H9 (cell line): ENCODE results near the gene MBNL1. TPM values are rescaled to one million over a fixed set of nuclear protein-coding genes. Genes with fewer than 3 reads are reported as not detected.

Experiments used
- DNase-seq: peaks from one replicate; pipeline ENCODE4 v3.0.0-alpha.2; 2017
- H2AFZ ChIP-seq: one replicate; pipeline ENCODE4 v1.6.1; 2013; ENCODE audit warnings: mild to moderate bottlenecking, low read length, control low read depth, moderate library complexity
- H2AK5ac ChIP-seq: 2 replicates; pipeline ENCODE4 v1.6.1; 2013; ENCODE audit warnings: low read length, control low read depth, mixed read lengths; ENCODE audit not compliant: insufficient read length
- H2BK120ac ChIP-seq: one replicate; pipeline ENCODE4 v1.6.1; 2013; ENCODE audit warnings: low read depth, mild to moderate bottlenecking, low read length, control low read depth, inconsistent platforms; ENCODE audit not compliant: poor library complexity, severe bottlenecking
- H2BK12ac ChIP-seq: 2 replicates; pipeline ENCODE4 v1.6.1; 2013; ENCODE audit warnings: low read length, control low read depth, mixed read lengths, low read depth; ENCODE audit not compliant: insufficient read length
- H2BK15ac ChIP-seq: 2 replicates; pipeline ENCODE4 v1.6.1; 2013; ENCODE audit warnings: low read depth, low read length, control low read depth
- H2BK20ac ChIP-seq: one replicate; pipeline ENCODE4 v1.6.1; 2013; ENCODE audit warnings: low read depth, mild to moderate bottlenecking, low read length, control low read depth, inconsistent platforms; ENCODE audit not compliant: poor library complexity, severe bottlenecking
- H2BK5ac ChIP-seq: 2 replicates; pipeline ENCODE4 v1.6.1; 2013; ENCODE audit warnings: low read length, control low read depth, mixed read lengths; ENCODE audit not compliant: insufficient read length
- H3K14ac ChIP-seq: 2 replicates; pipeline ENCODE4 v1.6.1; 2013; ENCODE audit warnings: low read length, control low read depth; ENCODE audit not compliant: insufficient read depth
- H3K18ac ChIP-seq: 2 replicates; pipeline ENCODE4 v1.6.1; 2013; ENCODE audit warnings: low read depth, mild to moderate bottlenecking, mixed read lengths, low read length, control low read depth; ENCODE audit not compliant: insufficient read length
- H3K23ac ChIP-seq: 2 replicates; pipeline ENCODE4 v1.6.1; 2013; ENCODE audit warnings: low read length, control low read depth, mixed read lengths, low read depth; ENCODE audit not compliant: insufficient read length
- H3K23me2 ChIP-seq: 2 replicates; pipeline ENCODE4 v1.6.1; 2013; ENCODE audit warnings: low read depth, mild to moderate bottlenecking, mixed read lengths, low read length, control low read depth; ENCODE audit not compliant: insufficient read length, poor library complexity, severe bottlenecking
- H3K27ac ChIP-seq: 2 replicates; pipeline ENCODE4 v1.5.1; 2013; ENCODE audit warnings: low read length, control low read depth, mixed read lengths, low read depth; ENCODE audit not compliant: insufficient read length
- H3K27me3 ChIP-seq: 2 replicates; pipeline ENCODE4 v1.6.1; 2013; ENCODE audit warnings: low read length, control low read depth, inconsistent platforms; ENCODE audit not compliant: insufficient read depth
- H3K4ac ChIP-seq: 2 replicates; pipeline ENCODE4 v1.6.1; 2013; ENCODE audit warnings: low read depth, mild to moderate bottlenecking, control low read depth, inconsistent platforms, low read length, moderate library complexity
- H3K4me1 ChIP-seq: 2 replicates; pipeline ENCODE4 v1.6.1; 2013; ENCODE audit warnings: low read length, control low read depth, inconsistent platforms; ENCODE audit not compliant: insufficient read depth
- H3K4me2 ChIP-seq: 2 replicates; pipeline ENCODE4 v1.6.1; 2013; ENCODE audit warnings: low read length, control low read depth, mixed read lengths; ENCODE audit not compliant: insufficient read length, insufficient read depth
- H3K56ac ChIP-seq: 2 replicates; pipeline ENCODE4 v1.6.1; 2013; ENCODE audit warnings: low read depth, mild to moderate bottlenecking, mixed read lengths, low read length, control low read depth; ENCODE audit not compliant: insufficient read length
- H3K79me1 ChIP-seq: 2 replicates; pipeline ENCODE4 v1.6.1; 2013; ENCODE audit warnings: low read depth, mild to moderate bottlenecking, moderate library complexity, low read length, control low read depth, inconsistent platforms; ENCODE audit not compliant: insufficient read depth, poor library complexity, severe bottlenecking
- H3K79me2 ChIP-seq: 2 replicates; pipeline ENCODE4 v1.6.1; 2013; ENCODE audit warnings: low read length, control low read depth, inconsistent platforms; ENCODE audit not compliant: insufficient read depth
- H3K9ac ChIP-seq: 2 replicates; pipeline ENCODE4 v1.6.1; 2013; ENCODE audit warnings: low read length, control low read depth, mixed read lengths; ENCODE audit not compliant: insufficient read length; ENCODE audit errors: extremely low read depth
- H3K9me3 ChIP-seq: one replicate; pipeline ENCODE4 v1.6.1; 2013; ENCODE audit warnings: low read depth, low read length, inconsistent platforms; ENCODE audit not compliant: control insufficient read depth
- H3T11ph ChIP-seq: one replicate; pipeline ENCODE4 v1.6.1; 2013; ENCODE audit warnings: mild to moderate bottlenecking, low read length, control low read depth, inconsistent platforms
- H4K20me1 ChIP-seq: one replicate; pipeline ENCODE4 v1.6.1; 2013; ENCODE audit not compliant: control insufficient read depth, insufficient read length, insufficient read depth
- H4K5ac ChIP-seq: 2 replicates; pipeline ENCODE4 v1.6.1; 2013; ENCODE audit warnings: low read depth, mild to moderate bottlenecking, mixed read lengths, low read length, control low read depth; ENCODE audit not compliant: insufficient read length
- H4K8ac ChIP-seq: replicated peaks from 2 replicates; pipeline ENCODE4 v1.6.1; 2013; ENCODE audit warnings: low read length, control low read depth, mixed read lengths, low read depth; ENCODE audit not compliant: insufficient read length
- H4K91ac ChIP-seq: 2 replicates; pipeline ENCODE4 v1.6.1; 2013; ENCODE audit warnings: low read depth, mild to moderate bottlenecking, moderate library complexity, mixed read lengths, low read length, control low read depth; ENCODE audit not compliant: insufficient read length
- H3K27ac Mint-ChIP-seq, 3 experiments: 2 replicates in 2 of 3; 3 replicates in 1 of 3; pipeline ENCODE4 v1.8.0; 2020 to 2021; ENCODE audit warnings: mixed read lengths in 3 of 3, mild to moderate bottlenecking in 1 of 3, moderate library complexity in 1 of 3
- H3K27me3 Mint-ChIP-seq: 2 replicates; pipeline ENCODE4 v1.8.0; 2021; ENCODE audit warnings: low read depth, mild to moderate bottlenecking, moderate library complexity, mixed read lengths
- H3K36me3 Mint-ChIP-seq, 3 experiments: 2 replicates in 2 of 3; 3 replicates in 1 of 3; pipeline ENCODE4 v1.8.0; 2020 to 2021; ENCODE audit warnings: low read depth in 3 of 3, mixed read lengths in 3 of 3; ENCODE audit not compliant: insufficient read depth in 1 of 3
- H3K4me1 Mint-ChIP-seq, 2 experiments: 2 replicates each; pipeline ENCODE4 v1.8.0; 2020; ENCODE audit warnings: mixed read lengths in 2 of 2
- H3K4me3 Mint-ChIP-seq, 2 experiments: 2 replicates in 1 of 2; 3 replicates in 1 of 2; pipeline ENCODE4 v1.8.0; 2020 to 2021; ENCODE audit warnings: mild to moderate bottlenecking in 2 of 2, mixed read lengths in 2 of 2, moderate library complexity in 1 of 2
- H3K9me3 Mint-ChIP-seq, 2 experiments: 2 replicates in 1 of 2; 3 replicates in 1 of 2; pipeline ENCODE4 v1.8.0; 2020; ENCODE audit warnings: mild to moderate bottlenecking in 2 of 2, mixed read lengths in 2 of 2, moderate library complexity in 1 of 2
- WGBS: extraction: QIAGEN DNeasy Blood & Tissue Kit; methylation state at CpG from one replicate; pipeline ENCODE4 v1.1.7; 2013; ENCODE audit warnings: missing lambda C conversion rate, low lambda C conversion rate, mixed read lengths; ENCODE audit not compliant: insufficient read length; ENCODE audit errors: extremely low coverage; 5-methylcytosine and 5-hydroxymethylcytosine counted together
- total RNA-seq: library from RNA; stranded (reverse); gene quantifications from 2 replicates; pipeline ENCODE4 v1.2.1, GENCODE V29; 2021
- TF ChIP-seq, protein P1 (sequence below): fragments of 200-600 bp; sonication (generic); conservative IDR thresholded peaks from 3 replicates; pipeline ENCODE4 v1.8.0; 2021; ENCODE audit warnings: antibody characterized with exemption, mild to moderate bottlenecking

MBNL1 gene
- total RNA-seq, 1 experiment from 2014 or later, result 14.9 TPM

DNA sequence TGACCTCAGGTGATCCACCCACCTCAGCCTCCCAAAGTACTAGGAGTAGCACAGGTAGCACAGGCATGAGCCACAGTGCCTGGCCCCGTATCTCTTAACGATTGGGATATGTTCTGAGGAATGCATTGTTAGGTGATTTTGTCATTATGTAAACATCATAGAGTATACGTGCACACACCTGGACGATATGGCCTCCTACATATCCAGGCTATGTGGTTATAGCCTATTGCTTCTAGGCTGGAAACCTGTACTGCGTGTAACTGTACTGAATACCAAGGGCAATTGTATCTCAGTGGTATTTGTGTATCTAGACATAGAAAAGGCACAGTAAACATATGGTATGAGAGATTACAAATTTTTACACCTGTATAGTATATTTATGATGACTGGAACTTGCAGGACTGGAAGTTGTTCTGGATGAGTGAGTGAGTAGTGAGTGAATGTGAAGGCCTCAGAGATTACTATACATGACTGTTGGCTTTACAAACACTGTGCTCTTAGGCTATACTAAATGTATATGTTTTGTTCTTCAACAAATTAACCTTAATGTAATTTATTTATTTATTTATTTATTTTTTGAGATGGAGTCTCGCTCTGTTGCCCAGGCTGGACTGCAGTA, 120.7 kb downstream of the MBNL1 start:
- no peak overlapping the region for H4K91ac ChIP-seq
- no peaks in the 10 kb centered on the region for H3K9me3 ChIP-seq
- no peak overlapping the region for H3K23ac ChIP-seq
- no peak overlapping the region for H3K56ac ChIP-seq
- no peak overlapping the region for H4K8ac ChIP-seq
- H3K4me1 ChIP-seq, result peaks cover 2% of the 10 kb centered on the region; the same call in 1 of the 2 replicates
- no peaks in the 10 kb centered on the region for H3K79me1 ChIP-seq
- H3K27me3 ChIP-seq, result no peaks in the 10 kb centered on the region
- H3K79me2 ChIP-seq, result peaks cover 3% of the 10 kb centered on the region; the same call in 1 of the 2 replicates
- Mint-ChIP-seq H3K4me1 (peaks cover 39 to 40% of the 10 kb centered on the region in 2 experiments), H3K4me3 (no peak overlapping the region), H3K36me3 (no peaks in the 10 kb centered on the region), H3K9me3 (no peaks in the 10 kb centered on the region), H3K27me3 (no peaks in the 10 kb centered on the region), H3K27ac (no peak overlapping the region; a peak in 1 of 7 replicates)
- no CpG with 5 or more reads among the region's 6 CpGs for WGBS
- no peak overlapping the region for H4K5ac ChIP-seq
- H2BK12ac ChIP-seq, result no peak overlapping the region
- H3T11ph ChIP-seq, result no peak overlapping the region
- TF ChIP-seq, protein P1, sequence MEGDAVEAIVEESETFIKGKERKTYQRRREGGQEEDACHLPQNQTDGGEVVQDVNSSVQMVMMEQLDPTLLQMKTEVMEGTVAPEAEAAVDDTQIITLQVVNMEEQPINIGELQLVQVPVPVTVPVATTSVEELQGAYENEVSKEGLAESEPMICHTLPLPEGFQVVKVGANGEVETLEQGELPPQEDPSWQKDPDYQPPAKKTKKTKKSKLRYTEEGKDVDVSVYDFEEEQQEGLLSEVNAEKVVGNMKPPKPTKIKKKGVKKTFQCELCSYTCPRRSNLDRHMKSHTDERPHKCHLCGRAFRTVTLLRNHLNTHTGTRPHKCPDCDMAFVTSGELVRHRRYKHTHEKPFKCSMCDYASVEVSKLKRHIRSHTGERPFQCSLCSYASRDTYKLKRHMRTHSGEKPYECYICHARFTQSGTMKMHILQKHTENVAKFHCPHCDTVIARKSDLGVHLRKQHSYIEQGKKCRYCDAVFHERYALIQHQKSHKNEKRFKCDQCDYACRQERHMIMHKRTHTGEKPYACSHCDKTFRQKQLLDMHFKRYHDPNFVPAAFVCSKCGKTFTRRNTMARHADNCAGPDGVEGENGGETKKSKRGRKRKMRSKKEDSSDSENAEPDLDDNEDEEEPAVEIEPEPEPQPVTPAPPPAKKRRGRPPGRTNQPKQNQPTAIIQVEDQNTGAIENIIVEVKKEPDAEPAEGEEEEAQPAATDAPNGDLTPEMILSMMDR, result no peak
- H3K27ac ChIP-seq, result no peak overlapping the region
- no peaks in the 10 kb centered on the region for H3K23me2 ChIP-seq
- H3K14ac ChIP-seq, result no peak overlapping the region
- no peak overlapping the region for H3K4me2 ChIP-seq
- no peak overlapping the region for H2BK15ac ChIP-seq
- H3K9ac ChIP-seq, result no peak overlapping the region
- no peak overlapping the region for H3K4ac ChIP-seq
- no peak for DNase-seq
- no peak overlapping the region for H2AK5ac ChIP-seq
- no peaks in the 10 kb centered on the region for H4K20me1 ChIP-seq
- H2BK5ac ChIP-seq, result no peak overlapping the region
- H2BK120ac ChIP-seq, result no peak overlapping the region
- H2AFZ ChIP-seq, result no peak overlapping the region
- H3K18ac ChIP-seq, result no peak overlapping the region
- H2BK20ac ChIP-seq, result no peak overlapping the region
